HG02970 (cell line): ENCODE data around the gene UQCC2.

Experiments
- ATAC-seq: cut with Tn5 transposase; IDR thresholded peaks from one replicate; pipeline ENCODE4 v1.9.1; 2021; ENCODE audit warnings: mild to moderate bottlenecking, moderate library complexity, moderate number of reproducible peaks; ENCODE audit not compliant: unreplicated experiment, low FRiP score

Gene UQCC2

DNA sequence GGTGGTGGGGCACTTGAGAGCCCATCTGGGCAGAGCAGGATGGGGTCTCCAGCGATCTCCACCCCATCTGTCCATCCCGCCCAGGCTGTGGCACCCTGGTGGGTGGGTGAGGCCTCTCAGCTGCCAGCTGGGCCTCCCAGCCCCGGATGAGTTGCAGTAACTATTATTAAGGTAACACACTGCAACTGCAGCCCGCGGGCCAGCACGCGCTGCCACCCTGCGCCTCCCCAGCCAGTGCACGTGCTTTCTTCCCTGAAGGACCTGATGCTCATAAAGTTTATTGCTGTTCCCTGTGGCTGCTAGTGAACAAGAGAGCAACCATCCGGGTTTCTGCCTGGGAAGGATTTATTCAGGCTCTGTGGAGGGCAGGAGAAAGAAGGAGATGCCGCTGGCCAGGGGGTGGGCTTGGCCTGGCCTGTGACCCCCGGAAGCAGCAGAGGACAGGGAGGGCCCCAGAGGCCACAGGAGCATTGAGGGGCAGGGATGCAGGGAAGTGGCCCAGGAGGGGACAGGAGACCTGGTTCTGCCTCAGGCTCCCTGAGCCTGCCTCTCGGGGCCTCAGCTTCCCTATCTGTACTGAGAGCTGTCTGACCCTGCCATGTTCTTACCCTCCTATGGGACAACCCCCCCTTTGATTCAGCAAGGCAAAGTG lies 33.5 kb upstream of the UQCC2 start:
- ATAC-seq: no peak

DNA sequence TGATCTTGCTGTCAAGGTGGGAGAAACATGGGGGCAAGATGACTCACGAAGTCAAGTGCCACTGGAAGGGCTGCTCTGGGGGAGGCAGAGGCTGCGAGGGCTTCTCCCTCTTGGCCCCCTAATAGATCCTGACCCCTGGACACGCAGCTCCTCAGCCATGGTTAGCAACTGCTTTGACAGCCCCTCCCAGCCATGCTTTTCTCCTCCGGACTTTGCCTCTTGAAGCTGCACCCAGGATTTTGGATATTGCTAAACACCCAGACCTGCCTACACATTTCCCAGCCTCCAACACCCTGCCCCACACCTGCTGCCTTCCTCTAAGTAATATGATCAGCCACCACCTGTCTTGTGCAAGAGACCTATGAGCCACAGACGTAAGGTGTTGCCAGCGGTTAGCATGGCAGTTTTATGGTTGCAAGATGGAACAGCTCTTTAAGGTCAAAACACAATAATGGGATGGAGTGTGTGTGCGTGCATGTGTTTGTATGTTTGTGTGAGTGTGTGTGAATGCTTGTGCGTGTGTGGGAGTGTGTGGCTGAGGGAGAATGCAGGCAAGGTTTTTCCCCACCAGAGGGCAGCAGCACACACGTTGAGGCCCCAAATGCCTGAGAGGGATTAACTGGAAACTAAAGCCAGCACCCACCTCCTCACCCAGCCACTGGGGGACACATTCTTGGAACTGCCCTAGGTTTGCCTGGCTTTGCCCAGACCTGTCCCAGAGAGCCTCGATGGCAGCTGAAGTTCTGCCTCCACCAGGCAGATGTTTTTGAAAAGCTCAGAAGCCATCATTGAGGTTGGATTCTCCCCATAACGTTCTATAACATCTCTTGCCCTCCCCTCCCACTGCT lies 32.7 kb upstream of the UQCC2 start:
- ATAC-seq: no peak

DNA sequence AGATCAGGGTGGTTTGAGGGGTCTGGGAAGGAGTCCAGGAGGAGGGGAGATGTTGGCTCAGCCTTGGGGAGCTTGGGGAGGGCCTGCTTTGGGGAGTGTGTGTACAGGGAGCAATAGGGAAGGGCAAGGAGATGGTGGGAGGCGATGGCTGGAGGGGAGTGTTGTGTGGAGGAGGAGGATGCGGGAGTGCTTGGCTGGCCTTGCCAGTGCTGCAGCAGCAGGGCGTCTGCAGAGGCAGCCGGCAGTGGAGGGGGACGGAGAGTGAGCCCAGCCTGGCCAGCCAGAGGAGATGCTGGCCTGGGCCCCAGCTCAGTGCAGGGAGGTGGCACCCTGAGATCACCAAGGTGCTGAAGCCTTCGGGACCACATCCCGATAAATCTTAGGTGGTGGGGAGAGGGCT lies 31.3 kb upstream of the UQCC2 start:
- ATAC-seq: no peak

DNA sequence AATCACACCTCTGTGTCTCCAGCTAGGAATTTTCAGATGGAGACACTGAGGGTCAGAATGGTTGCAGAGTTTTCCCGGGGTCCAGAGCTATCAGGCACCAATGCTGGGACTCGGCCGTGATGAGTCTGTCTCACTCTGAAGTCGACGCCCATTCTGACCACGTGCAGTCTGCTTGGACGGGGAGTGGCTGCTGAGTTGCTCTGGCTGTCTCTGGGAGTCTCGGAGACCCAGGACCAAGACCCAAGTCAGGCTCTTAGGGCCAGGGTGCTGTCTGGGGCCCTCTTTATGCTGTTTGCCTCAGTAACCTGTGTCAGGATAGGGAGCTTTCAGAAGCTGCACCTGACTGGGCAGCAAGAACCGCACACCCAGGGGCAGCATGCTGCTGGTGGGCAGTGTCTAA lies 30.6 kb upstream of the UQCC2 start:
- ATAC-seq: no peak

DNA sequence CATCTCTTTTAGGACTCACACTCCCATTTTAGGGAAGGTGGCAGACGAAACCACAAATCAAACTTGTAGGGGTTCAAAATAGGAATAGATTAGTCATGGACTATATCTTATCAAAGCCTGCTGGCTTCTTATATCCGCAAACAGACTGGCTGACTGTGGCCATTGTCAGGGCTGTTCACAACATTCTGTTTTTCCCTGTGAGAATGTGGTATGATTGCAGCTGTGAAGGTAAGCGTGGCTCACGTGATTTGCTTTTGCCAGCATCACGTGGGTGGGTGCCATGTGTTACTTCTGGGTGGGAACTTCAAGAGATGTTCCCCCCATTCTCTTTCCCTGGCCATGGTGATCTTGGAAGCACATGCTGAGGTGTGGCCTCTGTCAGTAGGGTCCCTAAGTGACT lies 29.3 kb upstream of the UQCC2 start:
- no peak for ATAC-seq

DNA sequence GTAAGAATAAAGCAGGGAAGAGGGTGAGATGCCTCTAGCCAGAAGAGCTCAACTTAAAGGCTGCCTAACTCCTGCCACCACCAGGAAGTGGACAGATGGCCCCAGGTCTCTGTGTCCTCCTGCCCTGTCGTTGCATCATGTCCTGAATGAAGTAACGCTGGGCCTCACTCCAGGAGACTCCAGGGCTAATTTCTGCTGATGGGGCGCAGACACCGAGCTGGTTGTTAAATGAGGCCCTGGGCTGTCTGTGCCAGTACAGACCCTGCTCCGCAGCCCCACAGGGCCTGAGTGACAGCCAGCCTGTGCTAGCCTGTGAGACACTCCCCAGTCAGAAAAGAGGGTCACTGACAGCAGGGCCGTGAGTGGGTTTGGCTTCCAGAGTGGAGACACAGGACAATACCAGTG lies 28.7 kb upstream of the UQCC2 start:
- no peak for ATAC-seq

DNA sequence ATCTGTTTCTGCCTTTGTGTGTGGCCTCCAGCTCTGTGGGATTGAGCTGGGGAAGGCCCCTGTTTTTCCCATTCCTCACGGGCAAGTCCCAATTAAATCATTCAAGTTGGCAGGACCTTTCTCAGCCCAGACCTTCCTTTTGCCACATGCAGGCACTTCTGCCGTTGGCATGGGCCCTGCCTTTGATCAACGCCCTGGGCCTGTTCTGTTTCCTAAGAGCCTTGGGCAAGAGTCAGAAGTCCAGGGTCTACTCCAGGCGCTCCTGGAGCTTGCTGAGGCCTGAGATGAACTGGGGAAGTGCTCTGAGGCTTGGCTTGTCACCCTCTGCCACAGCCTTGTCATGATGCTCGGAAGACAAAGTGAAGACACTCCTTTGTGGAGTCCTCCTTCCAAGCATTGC lies 28.1 kb upstream of the UQCC2 start:
- ATAC-seq: no peak

DNA sequence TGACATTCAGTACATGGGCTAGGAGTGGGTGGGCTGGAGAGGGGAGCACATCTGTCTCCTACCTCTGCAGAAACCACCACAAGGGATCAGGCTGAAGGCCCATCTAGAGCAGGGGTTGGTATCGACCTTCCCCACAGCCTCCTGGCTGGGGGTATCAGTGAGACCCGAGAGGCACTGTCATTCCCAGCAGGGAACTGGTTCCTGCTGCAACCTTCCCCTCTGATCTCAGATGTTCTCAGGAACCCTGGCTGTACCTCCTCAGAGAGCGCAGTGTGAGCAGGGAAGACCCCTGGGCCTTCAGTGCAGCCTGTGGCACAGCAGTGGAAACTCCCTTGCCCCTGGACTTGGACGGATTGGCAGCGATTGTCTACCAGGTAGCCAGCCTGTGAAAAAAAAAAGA lies 27.4 kb upstream of the UQCC2 start:
- no peak for ATAC-seq

DNA sequence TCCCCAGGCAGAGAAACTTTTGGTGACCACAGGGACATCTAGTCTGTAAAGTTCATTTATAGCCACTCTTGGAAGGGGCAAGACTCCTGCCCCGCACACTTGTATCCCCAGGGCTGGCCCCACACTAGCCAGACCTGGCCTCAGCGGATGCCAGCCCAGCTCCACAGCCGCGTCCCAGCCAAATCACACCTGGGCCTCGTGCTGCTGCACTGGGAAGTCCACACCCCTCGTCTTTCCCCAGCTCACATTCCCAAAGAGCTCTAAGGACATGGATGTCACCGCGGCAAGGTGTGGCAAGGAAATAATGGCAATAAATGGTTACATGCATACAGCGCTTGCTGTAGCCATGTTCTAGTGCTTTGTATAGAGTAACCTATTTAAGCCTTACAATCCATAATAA lies 26.7 kb upstream of the UQCC2 start:
- no peak for ATAC-seq

DNA sequence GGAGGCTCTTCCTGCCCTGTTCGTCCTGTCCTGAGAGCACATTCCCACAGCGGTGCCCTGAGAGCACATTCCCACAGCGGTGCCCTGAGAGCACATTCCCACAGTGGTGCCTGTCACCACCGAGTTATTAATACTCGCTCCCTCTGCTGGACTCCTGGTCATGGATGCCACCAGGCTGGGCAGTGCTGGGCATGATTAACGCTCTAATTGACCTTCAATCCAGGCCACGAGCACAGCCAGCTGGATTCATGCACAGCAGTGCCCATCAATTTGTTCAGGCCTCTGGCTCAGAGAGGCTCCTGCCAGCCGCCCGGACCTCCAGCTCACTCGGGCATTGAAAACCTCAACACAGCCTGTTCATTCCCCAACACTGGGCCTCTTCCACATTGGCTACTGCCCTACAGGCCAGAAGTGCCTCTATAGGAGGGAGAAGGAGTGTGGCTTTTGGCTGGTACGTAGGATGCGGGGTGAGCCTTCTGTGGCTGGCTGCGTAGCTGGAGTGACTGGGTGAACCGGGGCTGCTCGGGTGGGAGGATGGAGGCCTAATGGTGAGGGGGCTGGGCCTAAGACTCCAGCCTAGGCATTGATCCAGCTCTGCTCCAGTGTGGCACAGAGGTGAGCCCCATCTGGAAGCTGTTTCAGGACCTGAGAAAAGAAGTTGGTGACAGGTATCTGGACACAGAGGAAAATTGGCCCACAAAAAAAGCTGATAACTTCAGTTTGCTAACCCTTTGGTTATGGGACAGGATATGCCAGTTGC lies 25.9 kb upstream of the UQCC2 start:
- ATAC-seq: no peak

DNA sequence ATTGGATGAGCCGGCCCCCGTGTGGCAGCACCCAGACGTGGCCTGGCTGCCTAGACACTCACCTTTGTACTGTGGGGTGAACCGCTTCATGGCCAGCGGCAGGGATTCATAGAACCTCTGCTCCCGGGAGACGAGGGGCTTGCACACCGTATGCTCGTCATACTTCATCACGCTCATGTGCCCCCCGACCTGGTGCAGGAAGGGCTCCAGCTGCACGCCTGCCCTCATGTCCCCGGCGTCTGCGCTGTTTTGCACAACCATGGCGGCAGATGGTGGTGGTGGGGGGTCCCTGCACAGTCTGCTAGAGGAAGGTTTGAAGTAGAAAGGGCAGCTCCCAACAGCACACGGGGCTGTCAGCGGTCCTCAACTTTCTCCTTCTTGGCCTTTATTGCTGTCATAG lies 23.7 kb upstream of the UQCC2 start:
- no peak for ATAC-seq

DNA sequence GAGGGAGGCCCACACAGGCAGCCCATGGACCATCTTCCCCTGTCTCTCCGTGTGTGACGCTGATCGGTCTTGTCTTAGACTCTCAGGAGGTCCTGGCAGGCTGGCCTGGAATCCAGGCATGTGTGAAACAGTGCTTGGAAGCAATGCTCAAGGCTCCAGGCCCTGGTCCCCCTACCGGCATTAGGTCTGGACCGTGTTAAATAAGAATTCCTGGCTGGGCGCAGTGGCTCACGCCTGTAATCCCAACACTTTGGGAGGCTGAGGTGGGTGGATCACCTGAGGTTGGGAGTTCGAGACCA lies 22.2 kb upstream of the UQCC2 start:
- ATAC-seq: no peak

DNA sequence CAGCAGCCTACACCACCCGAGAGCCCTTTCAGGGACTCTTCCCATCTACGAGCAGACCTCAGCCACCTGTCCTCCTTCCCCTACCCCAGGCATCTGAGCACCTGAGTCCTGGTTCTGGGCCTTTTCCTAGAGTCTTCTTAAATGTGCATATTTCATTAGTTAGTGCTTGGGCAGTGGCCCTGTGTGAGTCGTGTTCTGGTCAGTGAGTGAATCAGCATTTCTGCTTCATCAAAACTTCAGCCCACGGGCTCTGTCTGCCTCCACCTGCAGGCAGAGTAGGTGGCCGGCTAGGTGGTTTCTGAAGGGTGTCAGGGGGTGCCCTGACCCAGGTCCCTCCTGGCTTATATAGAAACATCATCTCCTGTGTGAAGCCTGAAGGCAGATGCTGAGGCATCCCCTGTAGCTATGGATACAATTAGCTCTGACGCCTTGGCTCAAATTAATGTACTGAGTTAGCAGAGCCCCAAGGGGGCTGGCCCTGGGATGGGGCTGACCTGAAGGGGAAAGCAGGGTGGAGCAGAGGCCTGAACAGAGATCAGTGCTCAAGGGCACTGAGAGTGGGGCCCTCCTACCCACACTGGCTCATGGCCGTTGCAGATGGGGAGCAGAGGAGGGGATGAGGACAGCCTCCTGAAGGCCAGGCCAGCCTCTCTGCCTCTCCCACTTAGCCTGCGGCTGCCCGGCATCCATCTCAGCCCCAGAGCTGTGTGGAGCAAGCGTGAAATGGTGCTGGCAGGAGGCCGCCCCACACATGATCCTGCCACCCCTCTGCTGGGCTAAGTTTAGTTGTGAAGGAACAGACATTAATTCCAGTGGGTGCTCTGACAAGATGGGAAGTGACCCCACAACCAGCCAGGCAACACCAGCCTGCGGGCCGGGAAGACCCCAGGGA lies 21.6 kb upstream of the UQCC2 start:
- ATAC-seq: no peak

DNA sequence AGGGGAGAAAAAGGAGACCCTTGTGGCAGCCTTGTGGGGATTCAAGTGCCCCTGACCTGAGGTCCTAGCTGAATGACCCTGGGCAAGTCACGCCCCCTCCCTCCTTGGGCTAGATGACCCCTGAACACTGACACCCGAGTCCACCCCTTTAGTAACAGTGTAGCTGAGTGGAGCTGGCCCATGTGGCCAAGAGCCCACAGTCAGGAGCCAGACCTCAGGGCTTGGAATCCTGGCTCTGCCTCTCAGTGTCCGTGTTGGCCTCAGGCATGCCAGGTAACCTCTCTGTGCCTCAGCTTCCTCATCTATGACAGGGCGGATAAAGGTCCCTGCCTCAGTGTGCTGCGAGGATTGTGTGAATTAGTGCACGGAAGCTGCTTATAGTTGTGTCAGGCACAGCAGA lies 20.9 kb upstream of the UQCC2 start:
- no peak for ATAC-seq

DNA sequence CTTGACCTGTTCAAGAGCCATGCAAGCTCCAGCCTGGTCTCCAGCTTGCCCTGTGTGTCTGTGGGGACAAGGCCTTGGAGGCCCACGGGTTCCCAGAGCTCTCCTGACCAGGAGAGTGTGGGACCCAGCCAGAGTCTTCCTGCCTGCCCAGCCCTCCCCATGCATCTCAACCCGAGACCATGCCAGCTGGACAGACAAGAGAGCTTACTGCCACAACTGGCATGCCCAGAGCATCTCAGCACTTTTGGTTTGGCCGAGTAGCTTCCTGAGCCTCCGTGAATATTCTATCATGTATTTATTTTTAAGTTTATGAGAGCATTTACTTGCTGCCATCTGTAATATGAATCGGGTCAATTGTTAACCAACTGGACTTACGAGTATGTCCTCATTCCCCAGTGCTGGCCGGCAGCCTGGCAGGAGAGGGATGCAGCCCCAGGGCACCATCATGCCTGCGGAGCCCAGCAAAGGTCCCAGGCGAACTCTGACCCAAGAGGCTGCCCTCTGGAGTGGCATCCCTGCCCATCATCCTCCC lies 20.3 kb upstream of the UQCC2 start:
- no peak for ATAC-seq

DNA sequence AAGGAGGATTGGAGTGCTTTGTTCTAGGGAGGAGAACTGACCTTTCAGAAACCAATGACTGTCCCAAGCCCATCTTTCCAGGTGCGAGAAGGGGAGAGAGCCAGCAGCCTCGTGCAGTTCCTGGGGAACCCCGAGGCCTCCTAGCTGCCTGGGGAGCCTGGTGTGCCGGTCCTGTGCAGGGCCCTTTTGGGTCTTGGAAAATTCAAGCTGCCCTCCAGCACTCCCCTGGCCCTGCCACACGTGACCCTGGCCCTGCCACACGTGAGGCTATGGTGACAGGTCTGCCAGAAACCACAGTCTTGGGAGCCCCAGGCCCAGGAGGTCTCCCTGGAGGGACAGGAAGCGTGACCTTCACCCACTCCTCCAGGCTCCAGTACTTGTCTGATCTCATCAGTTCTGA lies 19.5 kb upstream of the UQCC2 start:
- no peak for ATAC-seq

DNA sequence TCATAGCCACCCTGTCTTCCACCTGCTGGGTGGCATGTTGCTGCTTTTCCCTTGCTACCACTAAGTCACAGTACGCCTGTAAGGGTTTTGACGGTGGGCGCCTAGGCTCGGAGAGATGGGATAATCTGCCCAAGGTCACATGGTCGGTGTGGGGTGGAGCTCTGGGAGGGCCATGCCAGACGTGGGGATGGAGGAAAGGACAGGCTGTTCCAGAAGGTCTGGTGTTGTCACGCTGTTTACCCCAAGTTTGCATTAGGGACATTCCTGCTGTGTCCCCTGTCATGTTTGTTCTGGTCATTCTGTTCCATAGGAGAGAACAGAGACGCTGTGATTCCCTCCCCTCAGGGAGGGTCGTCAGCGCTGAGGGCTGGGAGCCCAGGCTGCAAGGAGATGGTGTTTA lies 19.1 kb upstream of the UQCC2 start:
- ATAC-seq: no peak

DNA sequence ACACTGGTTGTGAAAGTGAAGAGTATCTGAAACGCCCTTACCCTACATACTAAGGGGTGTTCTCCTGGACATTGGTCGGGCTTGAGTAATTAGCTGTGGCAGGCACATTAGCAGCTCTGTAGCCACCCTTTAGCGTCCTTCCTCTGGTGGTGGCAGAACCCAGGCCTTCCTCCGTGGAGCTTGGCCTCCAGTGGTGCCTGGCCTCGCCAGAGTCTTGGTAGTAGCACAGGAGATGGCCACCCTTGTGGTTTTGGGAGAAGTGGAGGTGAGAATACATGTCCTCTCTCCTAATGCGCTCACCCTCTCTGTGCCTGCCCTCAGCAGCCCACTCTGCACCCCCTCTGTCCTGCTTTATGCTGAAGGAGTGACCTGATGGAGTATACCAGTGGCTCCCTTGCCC lies 17.6 kb upstream of the UQCC2 start:
- ATAC-seq: no peak

DNA sequence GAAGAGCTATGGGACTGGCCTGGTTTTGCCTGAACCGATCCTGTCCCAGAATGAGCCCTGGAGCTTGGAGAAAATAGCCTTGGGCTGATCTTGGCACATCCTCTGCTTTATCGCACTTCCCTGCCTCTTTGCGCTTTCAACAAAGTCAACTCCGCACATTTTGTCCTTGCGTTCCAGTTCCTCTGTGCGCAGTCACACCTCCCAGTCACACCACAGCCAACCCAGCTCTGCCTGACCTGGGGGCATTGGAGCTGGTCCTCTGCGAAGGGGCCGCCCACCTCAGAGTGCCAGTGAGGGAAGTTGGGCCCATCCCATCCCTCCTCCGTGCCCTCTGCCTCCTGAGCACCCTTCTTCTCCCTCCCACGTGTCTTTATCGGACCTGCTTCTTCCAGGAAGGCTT lies 16.9 kb upstream of the UQCC2 start:
- no peak for ATAC-seq

DNA sequence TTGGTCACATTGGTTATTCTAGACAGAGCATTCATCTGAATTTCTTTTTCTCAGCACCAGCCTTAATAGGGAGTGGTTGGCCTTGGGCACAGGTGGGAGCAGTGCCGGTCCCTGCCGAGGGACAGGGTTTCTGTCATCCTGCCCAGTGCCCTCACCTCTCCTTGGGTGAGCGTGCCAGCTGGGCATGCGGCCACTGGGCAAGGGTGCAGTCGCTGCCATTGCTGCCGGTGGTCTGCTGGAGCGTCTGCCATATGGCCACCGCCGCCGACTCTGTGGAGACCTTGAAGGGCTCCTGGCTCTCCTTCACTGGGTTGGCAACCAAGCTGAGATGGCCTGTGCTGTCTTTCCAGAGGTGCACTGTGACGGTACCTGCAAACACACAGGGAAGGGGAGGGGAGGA lies 16.4 kb upstream of the UQCC2 start:
- no peak for ATAC-seq

DNA sequence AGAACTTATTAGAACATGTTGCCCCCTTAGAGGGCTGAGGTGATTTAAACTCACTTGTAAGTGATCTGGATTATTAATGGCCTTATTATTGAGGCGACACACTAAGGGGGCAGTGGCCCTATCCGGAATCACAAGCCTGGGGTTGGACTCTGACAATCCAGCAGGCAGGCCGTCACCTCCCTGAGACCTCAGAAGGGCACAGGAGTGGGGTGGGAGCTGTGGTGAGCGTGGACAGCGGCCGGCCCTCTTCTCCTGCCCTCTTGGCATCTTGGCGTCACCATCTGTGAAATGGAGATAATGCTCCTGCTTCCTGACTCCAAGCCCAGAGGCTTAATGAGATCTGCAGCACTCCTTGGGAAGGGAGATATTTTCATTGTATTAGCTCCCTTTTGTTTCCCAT lies 15.6 kb upstream of the UQCC2 start:
- ATAC-seq: no peak
